ENCODE measurements around the gene B4GALT4.

Gene B4GALT4

DNA sequence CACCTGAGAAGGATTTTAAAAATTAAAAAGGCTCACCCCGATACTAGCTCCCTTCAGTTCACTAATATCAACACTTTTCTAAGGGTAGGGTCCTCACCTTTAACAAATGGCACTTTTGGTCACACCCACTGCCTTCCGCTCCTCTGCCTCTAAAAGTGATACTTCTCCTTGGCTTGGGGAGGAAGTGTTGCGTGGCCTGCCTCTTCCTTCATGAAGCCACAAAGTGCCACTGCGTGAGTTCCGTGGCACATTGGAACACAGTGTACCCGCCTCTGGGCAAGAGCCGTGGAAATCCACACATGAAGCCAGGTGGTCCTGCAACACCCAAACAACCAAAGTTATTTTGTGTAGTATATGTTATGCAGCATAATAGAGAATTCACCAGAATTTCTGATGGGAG lies 3.9 kb downstream of the B4GALT4 start:
- DNase-seq = peak in 1 of 2 donors; percentile 23

DNA sequence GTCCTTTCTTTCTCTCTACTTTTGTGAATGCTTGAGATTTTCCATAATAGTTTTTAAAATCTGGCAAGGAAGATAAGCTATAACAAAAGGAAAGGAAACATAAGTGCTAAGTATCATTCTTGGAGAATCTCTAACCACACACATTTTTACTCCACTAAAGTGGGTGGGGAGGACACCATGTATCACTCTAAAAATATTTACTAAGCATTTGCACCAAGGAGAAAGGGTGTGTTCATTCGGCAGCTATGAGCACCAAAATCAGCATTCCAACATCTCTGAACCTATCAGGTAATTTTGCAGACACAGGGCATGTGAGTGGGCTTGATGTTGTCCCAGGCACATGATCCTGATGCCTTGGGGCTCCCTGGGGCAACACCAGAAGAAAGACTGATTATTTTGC lies 5.5 kb downstream of the B4GALT4 start:
- no peak for DNase-seq

DNA sequence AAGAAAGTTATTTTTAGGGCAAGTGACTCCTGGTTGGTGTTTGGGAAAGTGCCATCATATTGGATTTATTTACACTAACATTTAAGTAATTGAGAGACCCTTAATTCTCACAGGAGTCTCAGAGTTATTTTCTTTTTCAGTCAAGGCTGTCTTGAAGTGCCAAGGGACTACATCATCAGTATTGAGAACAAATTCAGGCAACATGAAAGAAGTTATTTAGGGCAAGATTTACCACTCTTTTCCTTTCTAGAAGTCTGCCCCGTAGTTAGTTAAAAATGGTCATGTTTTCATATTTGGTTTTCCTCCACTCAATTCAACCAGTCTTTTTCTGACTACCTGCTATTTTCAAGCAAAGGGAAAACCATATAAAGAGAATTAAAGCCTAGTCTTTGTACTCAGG lies 6.1 kb downstream of the B4GALT4 start:
- DNase-seq = no peak

DNA sequence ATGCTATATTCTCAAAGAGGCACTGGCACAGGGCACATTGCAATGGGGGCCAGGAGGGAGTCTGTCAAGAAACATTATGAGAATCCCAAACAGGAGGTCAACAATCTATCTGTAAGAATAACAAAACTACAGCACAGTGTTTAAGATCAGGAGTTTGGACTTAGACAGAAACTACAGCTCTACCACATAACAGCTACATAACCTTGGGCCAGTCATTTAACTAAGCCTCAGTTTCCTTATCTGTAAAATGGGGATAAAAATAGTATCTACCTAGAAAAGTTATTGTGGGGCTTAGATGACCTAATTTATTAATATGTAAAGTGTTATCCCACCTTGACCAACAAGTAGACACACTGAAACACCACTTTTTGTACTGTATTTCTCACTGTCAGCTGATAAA lies 9.9 kb downstream of the B4GALT4 start:
- no peak for DNase-seq

DNA sequence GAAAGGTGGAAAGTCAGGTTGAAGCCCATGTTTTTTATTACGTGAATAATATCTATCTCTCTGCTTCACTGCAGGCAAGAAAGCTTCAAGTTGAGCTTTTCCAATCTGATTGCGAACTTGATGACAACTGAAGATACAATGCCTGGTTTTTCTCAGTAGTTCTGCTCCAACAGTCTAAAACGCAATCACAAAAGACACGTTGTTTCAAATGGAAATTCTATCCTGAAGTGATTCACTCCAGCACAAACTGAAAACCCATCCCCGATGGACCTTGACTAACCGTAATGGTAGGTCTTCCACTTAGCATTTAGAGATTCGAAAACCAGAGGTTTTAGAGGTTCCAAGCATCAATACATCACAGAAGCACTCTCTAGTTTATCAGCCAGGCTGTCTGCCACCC lies 10.6 kb downstream of the B4GALT4 start:
- no peak for DNase-seq

DNA sequence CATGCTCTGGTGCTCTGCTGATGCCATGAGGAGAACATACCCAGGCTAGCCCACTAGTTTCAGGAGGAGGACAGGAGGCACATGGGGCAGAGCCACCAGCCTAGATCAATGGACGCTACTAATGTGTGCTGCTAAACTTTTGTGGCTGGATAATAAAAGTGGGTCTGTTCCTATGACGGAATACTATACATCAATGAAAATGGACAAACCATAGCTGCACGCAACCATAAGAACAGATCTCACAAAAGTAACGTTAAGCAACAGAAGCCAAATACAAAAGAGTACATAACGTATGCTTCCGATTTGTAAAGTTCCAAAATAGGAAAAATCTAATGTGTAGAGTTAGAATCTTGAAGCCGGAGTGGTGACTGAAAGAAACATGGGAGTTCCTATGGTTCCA lies 11.5 kb downstream of the B4GALT4 start:
- DNase-seq = no peak

DNA sequence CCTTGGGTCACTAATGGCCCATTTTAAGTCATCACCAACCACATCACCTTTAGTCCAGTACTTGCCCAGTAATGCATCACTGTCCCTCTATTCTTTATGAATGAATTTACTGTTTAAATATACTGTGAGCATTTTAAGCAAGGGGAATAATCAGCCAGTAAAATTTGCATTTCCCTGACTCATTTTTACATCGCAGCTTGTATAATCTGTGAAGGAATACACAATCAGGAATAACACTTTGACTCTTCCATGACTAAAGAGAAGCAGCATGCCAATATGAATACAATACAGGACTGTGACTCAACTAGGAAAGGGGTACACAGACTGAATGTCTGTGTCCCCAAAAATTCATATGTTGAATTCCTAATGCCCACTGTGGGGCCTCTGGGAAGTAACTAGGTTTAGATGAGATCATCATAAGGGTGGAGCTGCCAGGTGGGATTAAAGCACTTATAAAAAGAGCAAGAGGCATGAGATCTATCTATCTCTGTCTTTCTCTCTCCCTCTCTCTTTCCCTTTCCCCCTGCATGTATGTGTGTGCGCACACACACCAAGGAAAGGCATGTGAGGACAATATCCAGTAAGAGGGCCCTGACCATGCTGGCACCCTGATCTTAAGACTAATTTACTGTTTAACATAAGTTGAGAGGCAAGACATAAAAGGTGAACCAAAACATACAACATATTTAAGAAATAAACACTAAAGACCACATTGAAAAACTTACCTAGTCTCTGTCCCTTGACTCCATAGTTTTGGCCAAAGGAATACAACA lies 12.1 kb downstream of the B4GALT4 start:
- DNase-seq = no peak

DNA sequence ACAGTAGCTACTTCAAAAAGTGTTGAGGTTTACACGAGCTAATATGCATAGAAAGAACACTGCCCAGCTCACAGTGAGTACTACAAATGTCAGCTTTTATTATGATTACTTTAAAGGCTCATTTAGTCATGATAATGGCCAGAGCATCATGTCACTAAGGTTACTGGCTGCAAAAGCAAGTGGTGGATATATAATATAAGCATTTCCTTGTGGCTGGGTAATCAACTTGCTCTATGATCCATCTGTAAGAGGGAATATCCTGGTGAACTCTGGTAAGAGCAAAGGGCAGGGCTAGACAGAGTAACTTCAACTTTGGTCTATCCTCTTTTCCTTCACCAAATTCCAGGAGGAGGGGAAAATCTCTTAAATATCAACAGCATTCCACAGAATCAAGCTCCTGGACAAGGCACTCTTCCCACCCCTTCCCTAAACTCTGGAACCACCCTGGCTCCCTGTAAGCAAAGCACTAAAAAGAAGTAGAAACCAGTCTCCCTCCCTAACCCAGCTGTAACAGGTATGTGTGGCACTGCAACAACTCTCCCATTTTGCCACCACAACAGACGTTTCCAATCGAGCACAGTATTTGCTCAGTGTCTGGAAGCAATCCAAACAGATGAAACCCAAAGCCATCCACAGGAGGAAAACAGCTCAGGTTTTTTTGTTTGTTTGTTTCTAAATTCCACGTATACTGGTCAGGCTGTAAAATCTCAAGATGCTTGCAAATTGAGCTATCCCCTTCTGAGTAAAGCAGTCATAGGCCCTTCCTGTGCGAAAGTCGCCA lies 13.4 kb downstream of the B4GALT4 start:
- DNase-seq = no peak

DNA sequence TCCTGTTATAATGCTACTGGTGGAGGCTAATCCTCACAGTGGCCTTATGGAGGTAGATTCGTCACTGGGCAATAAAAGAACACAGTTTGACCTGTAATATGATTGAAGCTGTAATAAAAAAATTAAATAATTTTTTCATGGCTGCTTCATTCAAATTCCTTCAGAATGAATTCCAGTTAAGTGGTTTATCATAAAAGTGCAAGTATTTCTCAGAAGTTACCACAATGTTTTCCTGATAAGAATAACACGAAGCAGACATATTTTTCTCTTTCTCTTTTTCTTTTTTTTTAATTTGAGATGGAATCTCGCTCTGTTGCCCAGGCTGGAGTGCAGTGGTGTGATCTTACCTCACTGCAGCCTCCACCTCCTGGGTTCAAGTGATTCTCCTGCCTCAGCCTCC lies 15.6 kb downstream of the B4GALT4 start:
- DNase-seq = no peak

DNA sequence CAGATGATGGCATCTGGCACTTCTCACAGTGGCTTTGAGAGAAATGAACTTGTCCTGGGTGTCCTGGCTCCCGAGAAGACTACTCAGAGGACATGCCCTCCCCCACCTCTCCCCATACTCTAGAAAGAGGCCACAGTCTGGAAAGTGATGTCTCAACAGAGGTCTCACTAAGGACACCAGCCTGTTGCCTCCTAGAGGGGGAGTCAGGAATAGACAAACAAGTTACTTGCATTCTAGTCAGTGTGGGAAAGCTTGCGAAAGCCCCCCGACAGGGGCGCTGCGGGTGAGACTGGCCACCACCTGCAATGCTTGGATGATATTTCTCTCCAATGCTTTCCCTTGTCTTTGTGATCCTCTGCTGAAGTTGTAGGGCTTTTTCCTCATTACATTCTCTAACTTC lies 17.2 kb downstream of the B4GALT4 start:
- DNase-seq = no peak

DNA sequence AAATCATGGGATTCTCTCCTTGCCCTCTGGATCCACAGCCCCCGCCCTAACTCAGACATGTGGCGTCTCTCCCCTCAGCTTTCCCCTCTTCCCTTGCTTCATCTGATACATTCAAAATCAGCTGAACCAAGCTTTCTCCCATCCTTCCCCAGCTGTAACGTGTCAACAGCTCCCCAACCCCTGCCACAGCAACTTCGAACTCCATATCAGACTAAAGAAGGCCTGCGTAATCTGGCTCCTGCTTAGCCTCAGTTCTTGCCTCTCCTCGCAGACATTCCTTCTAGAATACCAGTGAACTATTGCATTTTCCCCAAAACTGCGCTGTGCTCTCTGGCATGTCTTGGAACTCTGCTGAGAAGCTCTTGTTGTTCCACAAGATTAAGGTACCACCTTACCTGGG lies 18.3 kb downstream of the B4GALT4 start:
- DNase-seq = no peak

DNA sequence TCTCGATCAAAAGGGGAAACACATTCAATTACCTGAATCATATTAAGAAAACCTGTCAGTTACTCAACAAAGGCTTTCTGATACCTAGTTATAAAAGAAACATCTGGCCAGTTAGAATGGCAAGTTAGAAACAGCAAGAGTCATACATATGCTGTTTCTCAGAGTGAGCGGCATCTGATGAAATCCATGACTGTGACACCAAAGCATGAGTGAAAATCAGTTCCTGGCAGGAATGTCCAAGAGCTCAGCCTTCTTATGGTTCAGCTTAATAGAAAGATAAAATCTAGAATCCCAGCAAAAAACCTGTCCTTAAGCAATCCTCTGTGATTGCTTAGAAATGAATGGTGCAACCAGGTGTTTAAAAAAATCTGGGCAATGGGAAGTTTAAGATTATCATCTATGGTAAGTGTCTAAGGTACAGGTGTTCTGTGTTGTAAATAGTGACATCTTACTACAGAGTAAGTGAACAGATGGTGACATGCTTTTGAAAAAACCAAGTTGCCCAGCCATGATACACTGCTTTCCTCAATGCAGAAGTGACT lies 18.8 kb downstream of the B4GALT4 start:
- DNase-seq = no peak

DNA sequence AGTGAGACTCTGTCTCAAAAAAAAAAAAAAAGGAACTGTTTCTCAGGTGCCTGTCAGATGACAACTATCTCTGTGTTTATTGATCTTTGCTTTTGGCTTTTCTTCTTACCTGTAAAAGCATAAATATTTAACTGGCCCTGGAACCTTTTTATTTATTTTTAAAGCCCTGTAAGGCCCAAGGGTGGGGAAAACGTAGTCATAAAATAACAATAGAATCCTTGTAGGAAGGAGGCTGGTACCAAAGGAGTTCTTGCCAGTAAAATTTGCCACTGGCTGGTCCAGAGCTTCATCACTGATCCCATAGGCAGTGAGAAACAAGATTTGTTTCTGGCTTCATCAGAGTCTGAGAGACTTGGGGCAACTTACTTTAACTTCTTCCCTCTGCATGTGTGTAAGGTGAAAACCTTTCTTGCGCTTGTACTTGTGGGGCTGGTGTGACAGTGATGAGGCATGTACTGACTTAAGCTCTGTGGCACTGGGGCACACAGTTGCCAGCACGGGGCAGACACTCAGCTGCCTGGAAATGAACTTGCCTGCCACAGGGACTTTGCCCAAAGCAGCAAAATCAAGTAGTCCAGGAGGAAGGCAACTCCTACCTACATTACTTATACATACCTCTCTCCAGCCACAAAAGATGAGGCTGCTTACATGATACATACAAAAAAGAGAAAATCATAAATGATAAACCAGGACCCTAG lies 19.6 kb downstream of the B4GALT4 start:
- no peak for DNase-seq

DNA sequence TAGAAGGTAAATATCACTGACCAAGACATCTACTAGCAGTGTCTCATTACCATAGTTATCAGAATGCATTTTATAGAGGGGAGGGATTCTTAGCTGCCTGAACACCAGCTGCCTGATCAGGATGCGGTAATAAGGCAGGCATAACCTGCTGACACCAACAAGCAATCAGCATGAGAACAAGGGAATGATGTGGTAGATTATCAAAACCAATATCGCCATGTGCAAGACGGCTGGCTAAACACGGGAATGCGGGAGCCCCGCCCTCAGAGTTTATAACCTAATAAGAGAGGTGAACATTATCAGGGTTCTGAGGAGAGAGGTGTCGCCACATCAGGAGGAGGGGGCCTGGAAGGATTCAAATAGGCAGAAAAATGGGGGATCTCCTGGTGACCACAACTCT lies 20.5 kb downstream of the B4GALT4 start:
- DNase-seq = no peak

DNA sequence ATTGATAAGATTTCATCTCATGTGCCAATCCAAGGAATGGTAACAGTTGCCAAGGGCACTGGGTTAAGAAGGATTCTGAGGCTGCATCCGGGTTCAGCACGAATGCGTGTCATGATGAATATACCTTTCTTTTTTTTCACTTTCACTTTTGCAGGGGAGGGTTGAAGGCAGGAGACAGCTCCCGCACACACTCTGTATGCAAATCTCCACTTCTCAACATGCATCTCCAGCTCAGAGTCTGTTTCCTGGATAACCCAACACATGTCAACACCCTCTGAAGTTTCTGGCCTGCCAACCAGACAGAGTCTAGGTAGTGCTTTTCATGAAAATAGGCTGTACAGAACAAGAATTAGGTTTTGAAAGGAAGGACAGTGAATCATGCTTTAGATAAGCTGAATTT lies 21.6 kb downstream of the B4GALT4 start:
- DNase-seq = peak; percentile 27 to 36

DNA sequence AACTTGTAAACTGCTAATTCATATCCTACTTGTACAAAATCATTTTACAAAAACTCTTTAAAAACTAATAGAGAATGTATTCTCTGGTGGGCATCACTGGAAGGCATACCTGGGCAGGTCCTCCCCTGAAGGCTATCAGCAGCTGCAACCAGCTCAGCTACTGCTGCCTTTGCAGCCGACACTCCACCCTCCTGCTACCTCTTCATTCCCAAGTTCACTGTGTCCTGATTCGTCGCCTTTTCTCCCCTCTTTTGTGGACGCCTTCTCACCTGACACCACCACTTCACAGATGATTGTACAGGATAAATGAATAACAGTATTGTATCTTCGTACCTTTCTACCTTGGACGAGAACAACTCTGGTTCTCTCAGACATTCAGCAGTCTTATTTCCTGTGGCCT lies 28.9 kb downstream of the B4GALT4 start:
- DNase-seq = no peak

DNA sequence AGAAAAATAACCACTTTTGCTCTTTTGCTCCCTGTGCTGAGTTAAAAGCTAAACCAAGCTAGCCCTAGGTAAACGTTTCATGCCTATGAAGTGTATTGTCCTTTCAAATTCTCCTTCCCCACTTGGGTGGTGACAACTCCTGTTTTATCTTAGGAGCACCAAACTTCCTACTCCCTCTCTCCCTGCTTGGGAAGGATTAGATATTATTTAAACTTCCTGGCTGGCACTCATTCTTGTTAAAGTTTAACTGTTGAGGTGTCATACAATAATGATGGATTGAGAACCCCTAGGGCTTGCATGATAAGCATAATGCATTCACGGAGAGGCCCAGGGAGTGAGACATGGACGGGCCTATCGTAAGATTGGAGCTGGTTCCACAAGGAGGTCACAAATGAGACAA lies 29.5 kb downstream of the B4GALT4 start:
- DNase-seq = no peak

DNA sequence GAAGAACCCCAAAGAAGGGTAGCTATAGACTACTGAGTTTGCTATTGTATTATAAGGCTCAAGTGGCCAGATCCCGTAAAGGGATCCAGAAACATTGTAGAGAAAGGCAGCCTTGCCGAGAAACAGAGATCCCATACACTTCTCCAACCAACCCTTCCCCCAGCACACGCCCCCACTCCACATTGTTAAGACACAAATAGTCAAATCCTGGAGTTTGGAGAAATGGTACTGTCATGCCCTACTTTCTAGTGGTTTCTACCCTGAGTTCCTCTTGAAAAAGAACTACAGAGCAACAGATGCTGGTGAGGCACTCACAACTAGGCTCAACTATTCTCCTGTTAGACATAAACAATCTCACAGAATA lies 33.2 kb downstream of the B4GALT4 start:
- DNase-seq = no peak

DNA sequence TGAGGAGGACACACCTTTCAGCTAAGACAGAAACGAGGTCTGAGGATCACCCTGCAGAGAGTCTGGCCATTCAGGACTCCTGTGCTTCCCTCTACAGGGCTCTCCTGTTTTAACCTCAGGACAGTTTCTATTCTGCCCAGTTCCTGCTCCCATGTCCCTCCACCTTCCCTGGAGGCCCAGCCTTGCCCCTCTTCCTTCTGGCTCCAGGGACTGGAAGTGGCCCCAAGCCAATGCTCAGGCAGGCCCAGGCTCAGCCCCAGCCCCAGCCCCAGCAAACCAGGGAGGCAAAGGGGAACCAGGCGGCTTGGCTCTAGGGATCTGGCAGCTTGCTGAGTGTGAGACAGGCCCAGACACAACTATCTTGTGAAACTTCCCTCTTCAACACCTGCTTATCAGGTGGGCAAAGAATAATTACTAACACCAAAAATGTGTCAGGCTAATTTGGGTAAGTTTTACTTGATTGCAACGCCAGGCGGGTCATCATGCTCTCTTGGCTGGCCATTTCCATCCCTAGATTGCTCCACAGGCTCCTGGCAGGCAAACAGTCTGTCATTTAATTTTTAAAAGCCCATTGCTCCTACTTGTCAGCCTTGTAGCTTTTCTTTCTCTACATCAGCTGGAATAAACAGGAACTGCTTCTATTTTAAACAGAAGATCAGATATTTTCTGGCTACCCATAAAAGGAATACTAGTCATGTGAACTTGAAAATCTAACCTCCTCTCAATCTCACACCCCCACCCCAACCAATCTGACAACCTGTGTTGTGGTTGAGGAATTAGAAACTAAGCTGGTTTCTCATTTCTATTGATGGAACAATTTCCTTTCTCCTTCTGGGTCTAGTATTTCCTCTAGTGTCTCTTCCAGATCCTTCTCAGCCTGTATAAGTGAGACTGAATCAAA lies 33.8 kb downstream of the B4GALT4 start:
- no peak for DNase-seq

DNA sequence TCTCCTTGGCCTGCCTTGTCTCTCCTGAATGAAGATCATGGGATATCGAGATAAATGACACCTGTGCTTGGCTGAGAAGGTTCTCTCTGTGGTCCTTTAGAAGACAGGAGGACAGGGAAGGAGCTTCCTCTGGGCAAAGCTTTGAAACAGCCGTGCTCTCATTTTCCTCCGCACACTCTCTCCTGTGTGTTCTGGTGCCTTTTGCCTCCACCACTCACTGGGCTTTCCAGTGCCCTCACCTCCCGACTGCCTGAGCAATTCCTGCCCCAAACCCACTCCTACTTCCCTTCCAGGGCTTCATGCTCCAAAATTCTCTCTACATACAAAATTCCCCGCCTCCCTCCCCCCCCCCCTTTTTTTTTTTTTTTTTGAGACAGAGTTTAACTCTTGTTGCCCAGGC lies 35.0 kb downstream of the B4GALT4 start:
- DNase-seq = no peak

DNA sequence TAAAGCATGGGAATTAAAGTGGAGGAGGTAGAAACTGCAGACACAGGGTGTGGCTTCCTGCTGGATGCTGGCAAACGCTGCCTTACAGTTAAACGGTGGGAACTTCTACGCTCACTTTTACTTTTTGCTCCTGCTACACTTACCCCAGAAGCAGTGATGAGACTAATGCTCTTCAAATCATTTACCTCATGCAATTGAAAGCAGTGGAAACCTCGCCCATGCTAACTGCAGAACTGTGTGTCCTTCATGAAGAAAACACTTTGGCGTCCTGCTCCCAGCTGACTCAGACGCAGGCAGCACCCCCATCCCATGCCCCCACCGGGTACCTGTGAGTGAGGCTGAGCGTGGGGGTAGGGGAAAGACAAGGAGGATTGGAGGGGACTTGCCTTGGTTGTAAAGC lies 35.5 kb downstream of the B4GALT4 start:
- DNase-seq = no peak

DNA sequence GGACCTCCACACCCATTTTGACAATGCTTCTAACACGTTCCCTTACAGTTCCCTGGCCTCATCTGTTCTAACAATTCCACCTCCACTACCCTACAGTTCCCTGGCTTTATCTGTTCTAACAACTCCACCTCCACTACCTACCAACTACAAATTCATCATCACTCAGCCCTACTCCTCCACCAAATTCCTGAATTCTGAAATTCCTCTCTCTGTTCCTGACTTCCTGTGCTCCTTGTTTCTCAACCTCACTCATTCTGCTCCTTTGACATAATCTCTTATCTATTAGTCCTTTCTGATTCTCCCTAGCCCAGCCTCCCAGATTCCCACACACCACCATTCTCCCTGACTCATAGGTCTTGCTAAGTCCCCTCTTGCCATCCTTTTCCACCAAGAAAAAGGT lies 44.8 kb downstream of the B4GALT4 start:
- DNase-seq = no peak

DNA sequence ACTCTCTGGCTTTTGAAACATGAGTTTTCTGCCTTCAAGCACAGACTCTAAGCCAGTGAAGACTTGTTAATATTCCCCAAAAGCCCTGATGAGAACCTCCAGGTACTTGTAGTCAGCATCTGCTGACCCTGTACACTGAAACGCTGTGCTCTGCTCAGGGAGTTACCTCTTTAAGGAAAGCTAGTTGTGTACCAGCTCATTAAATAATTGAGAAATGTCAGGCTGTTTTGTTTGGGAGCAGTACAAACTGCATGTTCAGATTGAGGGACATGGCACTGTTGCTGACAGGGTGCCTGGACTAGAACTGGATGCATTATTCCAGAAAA lies 45.6 kb downstream of the B4GALT4 start:
- DNase-seq = no peak
